ENCODE results near the gene RAB40B. TPM values are rescaled to one million over a fixed set of nuclear protein-coding genes. Genes with fewer than 3 reads are reported as not detected.
A peak's percentile ranks its signal among the peaks of the same experiment; 100 is the strongest.

The RAB40B gene
- total and polyA plus RNA-seq, 2 of the 13 experiments (the other 11 are each of a cell fraction or from before 2014, with no cell fraction given) = 6.2 to 6.5 TPM

DNA sequence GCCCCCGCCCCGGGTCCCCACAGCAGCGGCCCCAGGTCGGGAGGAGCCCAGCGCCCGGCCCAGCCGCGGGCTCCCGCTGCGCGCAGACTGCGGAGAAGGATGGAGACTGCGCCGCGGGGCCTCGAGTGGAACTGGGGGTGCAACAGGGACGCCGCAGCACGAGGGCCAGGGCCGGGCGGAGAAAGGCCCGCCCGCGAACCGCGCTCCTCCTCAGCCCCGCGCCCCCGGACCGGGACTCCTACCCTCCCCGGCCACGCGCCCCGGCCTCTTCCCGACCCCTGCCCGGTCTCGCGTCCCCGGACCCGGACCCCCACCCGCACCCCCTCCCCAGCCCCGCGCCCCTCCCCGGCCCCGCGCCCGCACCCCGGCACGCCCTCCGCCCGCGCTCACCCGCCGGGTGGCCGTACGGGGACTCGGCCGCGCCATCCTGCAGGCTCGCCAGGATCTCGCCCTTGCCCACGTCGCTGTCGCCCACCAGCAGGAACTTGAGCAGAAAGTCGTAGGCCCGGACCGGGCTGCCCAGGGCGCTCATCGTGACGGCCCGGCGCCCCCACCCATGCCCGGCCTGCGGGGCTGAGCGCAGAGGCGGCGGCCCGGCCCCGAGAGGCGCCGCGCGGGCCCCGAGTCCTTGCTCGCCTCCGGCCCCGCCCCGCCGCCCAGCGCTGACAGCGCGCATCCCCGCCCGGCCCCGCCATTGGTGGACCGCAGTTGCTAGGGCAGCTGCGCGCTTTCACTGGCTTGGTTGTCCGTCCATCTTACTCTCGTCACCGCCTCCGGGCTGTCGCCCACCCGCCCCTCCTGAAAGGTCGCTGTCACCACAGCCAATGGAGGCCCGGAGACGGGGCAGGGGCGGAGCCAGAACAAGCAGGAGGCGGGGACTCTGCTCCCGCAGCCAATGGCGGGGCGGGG lies at the start of gene RAB40B (continued):
- TF ChIP-seq PBX2 (CRISPR knock-in tag; IDR thresholded peaks at IDR 0.05) (peak; percentile 94), ZNF558 (CRISPR knock-in tag; IDR thresholded peaks at IDR 0.05; ENCODE audit: borderline replicate concordance) (peak; percentile 48; the same call in 1 of the 2 replicates), ZNF234 (CRISPR knock-in tag; conservative IDR thresholded peaks at IDR 0.05) (0 out of 2 replicates have a peak, but pooled peaks have one; percentile 60), ZSCAN31 (CRISPR knock-in tag; IDR thresholded peaks at IDR 0.05; ENCODE audit: low read depth) (peak; percentile 32), RFXAP (CRISPR knock-in tag; IDR thresholded peaks at IDR 0.05; ENCODE audit: borderline replicate concordance) (peak; percentile 99), ZNF503 (CRISPR knock-in tag; IDR thresholded peaks at IDR 0.05) (0 out of 2 replicates have a peak, but pooled peaks have one; percentile 31), THAP11 (CRISPR knock-in tag; IDR thresholded peaks at IDR 0.05) (peak; percentile 38; the same call in 1 of the 2 replicates), ZFY (CRISPR knock-in tag; IDR thresholded peaks at IDR 0.05) (peak; percentile 78), CBFB (CRISPR knock-in tag; IDR thresholded peaks at IDR 0.05) (peak; percentile 16; the same call in 1 of the 2 replicates), NFYC (CRISPR knock-in tag; IDR thresholded peaks at IDR 0.05) (peak; percentile 91), TARDBP (CRISPR knock-in tag; IDR thresholded peaks at IDR 0.05) (peak; percentile 37; the same call in 1 of the 2 replicates), TSC22D2 (CRISPR knock-in tag; IDR thresholded peaks at IDR 0.05; ENCODE audit: borderline replicate concordance) (no peak), RFX3 (CRISPR knock-in tag; IDR thresholded peaks at IDR 0.05) (peak; percentile 61), ZZZ3 (CRISPR knock-in tag; IDR thresholded peaks at IDR 0.05; ENCODE audit: borderline replicate concordance) (no peak), ATRX (CRISPR knock-in tag; IDR thresholded peaks at IDR 0.05; ENCODE audit: borderline replicate concordance) (no peak)
- TF ChIP-seq, protein P1, sequence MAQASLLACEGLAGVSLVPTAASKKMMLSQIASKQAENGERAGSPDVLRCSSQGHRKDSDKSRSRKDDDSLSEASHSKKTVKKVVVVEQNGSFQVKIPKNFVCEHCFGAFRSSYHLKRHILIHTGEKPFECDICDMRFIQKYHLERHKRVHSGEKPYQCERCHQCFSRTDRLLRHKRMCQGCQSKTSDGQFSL (CRISPR knock-in tag; IDR thresholded peaks at IDR 0.05) = peak; percentile 82
- TF ChIP-seq, protein P2, sequence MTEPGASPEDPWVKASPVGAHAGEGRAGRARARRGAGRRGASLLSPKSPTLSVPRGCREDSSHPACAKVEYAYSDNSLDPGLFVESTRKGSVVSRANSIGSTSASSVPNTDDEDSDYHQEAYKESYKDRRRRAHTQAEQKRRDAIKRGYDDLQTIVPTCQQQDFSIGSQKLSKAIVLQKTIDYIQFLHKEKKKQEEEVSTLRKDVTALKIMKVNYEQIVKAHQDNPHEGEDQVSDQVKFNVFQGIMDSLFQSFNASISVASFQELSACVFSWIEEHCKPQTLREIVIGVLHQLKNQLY (CRISPR knock-in tag; IDR thresholded peaks at IDR 0.05) = no peak
- TF ChIP-seq, protein P3, sequence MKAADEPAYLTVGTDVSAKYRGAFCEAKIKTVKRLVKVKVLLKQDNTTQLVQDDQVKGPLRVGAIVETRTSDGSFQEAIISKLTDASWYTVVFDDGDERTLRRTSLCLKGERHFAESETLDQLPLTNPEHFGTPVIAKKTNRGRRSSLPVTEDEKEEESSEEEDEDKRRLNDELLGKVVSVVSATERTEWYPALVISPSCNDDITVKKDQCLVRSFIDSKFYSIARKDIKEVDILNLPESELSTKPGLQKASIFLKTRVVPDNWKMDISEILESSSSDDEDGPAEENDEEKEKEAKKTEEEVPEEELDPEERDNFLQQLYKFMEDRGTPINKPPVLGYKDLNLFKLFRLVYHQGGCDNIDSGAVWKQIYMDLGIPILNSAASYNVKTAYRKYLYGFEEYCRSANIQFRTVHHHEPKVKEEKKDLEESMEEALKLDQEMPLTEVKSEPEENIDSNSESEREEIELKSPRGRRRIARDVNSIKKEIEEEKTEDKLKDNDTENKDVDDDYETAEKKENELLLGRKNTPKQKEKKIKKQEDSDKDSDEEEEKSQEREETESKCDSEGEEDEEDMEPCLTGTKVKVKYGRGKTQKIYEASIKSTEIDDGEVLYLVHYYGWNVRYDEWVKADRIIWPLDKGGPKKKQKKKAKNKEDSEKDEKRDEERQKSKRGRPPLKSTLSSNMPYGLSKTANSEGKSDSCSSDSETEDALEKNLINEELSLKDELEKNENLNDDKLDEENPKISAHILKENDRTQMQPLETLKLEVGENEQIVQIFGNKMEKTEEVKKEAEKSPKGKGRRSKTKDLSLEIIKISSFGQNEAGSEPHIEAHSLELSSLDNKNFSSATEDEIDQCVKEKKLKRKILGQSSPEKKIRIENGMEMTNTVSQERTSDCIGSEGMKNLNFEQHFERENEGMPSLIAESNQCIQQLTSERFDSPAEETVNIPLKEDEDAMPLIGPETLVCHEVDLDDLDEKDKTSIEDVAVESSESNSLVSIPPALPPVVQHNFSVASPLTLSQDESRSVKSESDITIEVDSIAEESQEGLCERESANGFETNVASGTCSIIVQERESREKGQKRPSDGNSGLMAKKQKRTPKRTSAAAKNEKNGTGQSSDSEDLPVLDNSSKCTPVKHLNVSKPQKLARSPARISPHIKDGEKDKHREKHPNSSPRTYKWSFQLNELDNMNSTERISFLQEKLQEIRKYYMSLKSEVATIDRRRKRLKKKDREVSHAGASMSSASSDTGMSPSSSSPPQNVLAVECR (CRISPR knock-in tag; IDR thresholded peaks at IDR 0.05; ENCODE audit: borderline replicate concordance) = 0 out of 2 replicates have a peak, but pooled peaks have one; percentile 10
- TF ChIP-seq, protein P4, sequence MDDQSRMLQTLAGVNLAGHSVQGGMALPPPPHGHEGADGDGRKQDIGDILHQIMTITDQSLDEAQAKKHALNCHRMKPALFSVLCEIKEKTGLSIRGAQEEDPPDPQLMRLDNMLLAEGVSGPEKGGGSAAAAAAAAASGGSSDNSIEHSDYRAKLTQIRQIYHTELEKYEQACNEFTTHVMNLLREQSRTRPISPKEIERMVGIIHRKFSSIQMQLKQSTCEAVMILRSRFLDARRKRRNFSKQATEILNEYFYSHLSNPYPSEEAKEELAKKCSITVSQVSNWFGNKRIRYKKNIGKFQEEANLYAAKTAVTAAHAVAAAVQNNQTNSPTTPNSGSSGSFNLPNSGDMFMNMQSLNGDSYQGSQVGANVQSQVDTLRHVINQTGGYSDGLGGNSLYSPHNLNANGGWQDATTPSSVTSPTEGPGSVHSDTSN (CRISPR knock-in tag; IDR thresholded peaks at IDR 0.05; ENCODE audit: borderline replicate concordance) = peak; percentile 90; the same call in 1 of the 2 replicates
